Mesothelial cell of epicardium (in vitro differentiated cells): ENCODE results near the gene FBXO30. TPM values are rescaled to one million over a fixed set of nuclear protein-coding genes. Genes with fewer than 3 reads are reported as not detected.

Experiments
- DNase-seq, 2 experiments: peaks; one replicate each; pipeline ENCODE4 v3.0.0; 2021; ENCODE audit warnings: low spot score in 2 of 2; ENCODE audit not compliant: unreplicated experiment in 2 of 2
- H3K27ac Mint-ChIP-seq: 2 replicates; pipeline ENCODE4 v1.8.0; 2021; ENCODE audit warnings: mixed read lengths
- H3K27me3 Mint-ChIP-seq: 2 replicates; pipeline ENCODE4 v1.8.0; 2021; ENCODE audit warnings: low read depth, mixed read lengths
- H3K36me3 Mint-ChIP-seq: 2 replicates; pipeline ENCODE4 v1.8.0; 2021; ENCODE audit warnings: mixed read lengths
- H3K4me1 Mint-ChIP-seq: 2 replicates; pipeline ENCODE4 v1.8.0; 2021; ENCODE audit warnings: mixed read lengths
- H3K4me3 Mint-ChIP-seq: 2 replicates; pipeline ENCODE4 v1.8.0; 2021; ENCODE audit warnings: mild to moderate bottlenecking, moderate library complexity, mixed read lengths
- H3K9me3 Mint-ChIP-seq: 2 replicates; pipeline ENCODE4 v1.8.0; 2021; ENCODE audit warnings: mixed read lengths
- total RNA-seq: library from RNA; stranded (reverse); gene quantifications from 3 replicates; pipeline ENCODE4 v1.2.1, GENCODE V29; 2021
- TF ChIP-seq, protein P1 (sequence below): fragments of 200-600 bp; sonication (generic); IDR thresholded peaks from one replicate; pipeline ENCODE4 v1.5.0; 2021; ENCODE audit warnings: antibody characterized with exemption; ENCODE audit not compliant: unreplicated experiment

Gene FBXO30
- total RNA-seq, 1 donor from 2014 or later = 9.2 TPM

DNA sequence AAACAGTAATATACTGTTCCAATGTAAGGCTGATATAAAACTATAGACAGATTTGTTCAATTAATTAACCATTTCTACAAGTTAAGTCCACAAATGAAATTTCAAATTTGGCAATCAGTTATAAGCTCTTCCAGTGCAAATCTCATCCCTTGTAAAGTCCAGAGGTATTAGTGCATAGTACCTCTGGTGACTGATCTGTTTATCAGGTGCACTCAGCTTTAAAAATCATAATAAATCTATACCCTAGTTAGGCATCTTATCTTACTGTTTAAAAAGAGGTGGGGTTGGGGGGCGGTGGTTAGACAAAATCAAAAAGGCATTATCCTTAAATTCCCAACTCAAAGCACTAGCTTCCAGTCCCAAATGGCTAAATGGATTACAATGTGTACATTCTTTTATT is 2.9 kb downstream of the FBXO30 start:
- Mint-ChIP-seq H3K27ac (no peak overlapping the region), H3K4me1 (peaks cover 45% of the 10 kb centered on the region), H3K36me3 (no peaks in the 10 kb centered on the region), H3K27me3 (no peaks in the 10 kb centered on the region), H3K4me3 (no peak overlapping the region), H3K9me3 (peaks cover 4% of the 10 kb centered on the region)
- TF ChIP-seq, protein P1, sequence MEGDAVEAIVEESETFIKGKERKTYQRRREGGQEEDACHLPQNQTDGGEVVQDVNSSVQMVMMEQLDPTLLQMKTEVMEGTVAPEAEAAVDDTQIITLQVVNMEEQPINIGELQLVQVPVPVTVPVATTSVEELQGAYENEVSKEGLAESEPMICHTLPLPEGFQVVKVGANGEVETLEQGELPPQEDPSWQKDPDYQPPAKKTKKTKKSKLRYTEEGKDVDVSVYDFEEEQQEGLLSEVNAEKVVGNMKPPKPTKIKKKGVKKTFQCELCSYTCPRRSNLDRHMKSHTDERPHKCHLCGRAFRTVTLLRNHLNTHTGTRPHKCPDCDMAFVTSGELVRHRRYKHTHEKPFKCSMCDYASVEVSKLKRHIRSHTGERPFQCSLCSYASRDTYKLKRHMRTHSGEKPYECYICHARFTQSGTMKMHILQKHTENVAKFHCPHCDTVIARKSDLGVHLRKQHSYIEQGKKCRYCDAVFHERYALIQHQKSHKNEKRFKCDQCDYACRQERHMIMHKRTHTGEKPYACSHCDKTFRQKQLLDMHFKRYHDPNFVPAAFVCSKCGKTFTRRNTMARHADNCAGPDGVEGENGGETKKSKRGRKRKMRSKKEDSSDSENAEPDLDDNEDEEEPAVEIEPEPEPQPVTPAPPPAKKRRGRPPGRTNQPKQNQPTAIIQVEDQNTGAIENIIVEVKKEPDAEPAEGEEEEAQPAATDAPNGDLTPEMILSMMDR = no peak
- DNase-seq = no peak

DNA sequence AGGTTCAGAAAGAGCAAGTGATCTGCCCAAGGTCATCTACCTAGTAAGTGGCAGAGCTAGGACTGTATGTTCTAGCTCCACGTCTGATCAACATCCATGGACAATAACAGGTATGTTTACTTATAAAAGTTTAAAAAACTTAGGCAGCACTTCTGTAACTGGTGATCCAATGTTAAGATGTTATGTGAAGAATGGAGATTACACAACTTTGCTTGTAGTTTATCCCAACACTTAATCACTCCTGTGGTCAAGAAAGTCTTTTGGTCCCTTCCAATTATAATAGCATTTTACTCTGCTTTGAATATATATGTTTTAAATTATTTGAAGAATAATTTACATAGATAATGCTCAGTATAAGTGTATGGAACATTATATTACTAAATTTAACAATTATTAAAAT is 4.8 kb downstream of the FBXO30 start:
- Mint-ChIP-seq H3K4me3 (no peak overlapping the region), H3K4me1 (peaks cover 33% of the 10 kb centered on the region), H3K27me3 (no peaks in the 10 kb centered on the region), H3K27ac (no peak overlapping the region), H3K9me3 (peaks cover 17% of the 10 kb centered on the region), H3K36me3 (peaks cover 15% of the 10 kb centered on the region)
- TF ChIP-seq, protein P1 = no peak
- DNase-seq = no peak

DNA sequence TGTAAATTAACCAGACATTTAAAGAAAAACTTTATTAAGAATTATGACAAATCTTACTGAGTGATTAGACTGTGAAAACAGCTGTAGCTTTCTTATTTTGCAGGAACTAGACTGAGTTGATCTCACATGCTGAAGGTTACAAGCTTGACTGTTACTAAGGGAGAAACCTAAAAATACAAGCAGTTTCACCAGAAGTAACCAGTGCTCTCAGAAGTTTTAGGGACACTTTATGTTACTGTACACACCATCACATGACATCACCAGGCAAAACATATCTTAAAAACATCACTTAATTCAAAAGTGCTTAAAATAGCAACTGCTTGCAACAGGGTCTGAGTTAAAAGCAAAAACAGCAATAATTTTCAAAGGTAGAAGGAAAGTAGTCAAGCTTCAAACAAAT is 5.4 kb downstream of the FBXO30 start:
- TF ChIP-seq, protein P1 = no peak
- no peak overlapping the region for H3K4me3 Mint-ChIP-seq
- H3K27me3 Mint-ChIP-seq = no peaks in the 10 kb centered on the region
- peaks cover 21% of the 10 kb centered on the region for H3K36me3 Mint-ChIP-seq
- no peak overlapping the region for H3K27ac Mint-ChIP-seq
- no peak for DNase-seq
- peaks cover 17% of the 10 kb centered on the region for H3K9me3 Mint-ChIP-seq
- peaks cover 33% of the 10 kb centered on the region for H3K4me1 Mint-ChIP-seq

DNA sequence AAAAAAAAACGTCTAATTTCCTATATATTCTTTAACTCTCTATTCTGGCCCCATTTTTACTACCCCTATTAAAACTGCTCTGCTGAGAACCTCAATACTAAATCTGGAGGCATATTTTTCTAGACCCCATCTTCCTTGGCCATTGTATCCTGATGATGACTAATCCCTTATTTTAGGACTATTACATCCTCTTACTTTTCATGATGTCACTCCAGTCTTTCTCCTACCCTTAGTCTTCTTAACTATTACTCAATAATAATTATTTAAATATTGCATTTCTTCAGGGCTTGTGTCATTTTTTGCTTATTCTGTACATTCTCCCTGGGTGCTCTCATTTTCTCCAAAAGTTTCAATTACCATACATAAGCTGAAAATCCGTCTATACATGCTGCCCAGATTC is 6.4 kb downstream of the FBXO30 start:
- peaks cover 26% of the 10 kb centered on the region for H3K36me3 Mint-ChIP-seq
- no peaks in the 10 kb centered on the region for H3K27me3 Mint-ChIP-seq
- H3K27ac Mint-ChIP-seq = no peak overlapping the region
- H3K9me3 Mint-ChIP-seq = peaks cover 17% of the 10 kb centered on the region
- no peak overlapping the region for H3K4me3 Mint-ChIP-seq
- TF ChIP-seq, protein P1 = no peak
- no peak for DNase-seq
- peaks cover 30% of the 10 kb centered on the region for H3K4me1 Mint-ChIP-seq

DNA sequence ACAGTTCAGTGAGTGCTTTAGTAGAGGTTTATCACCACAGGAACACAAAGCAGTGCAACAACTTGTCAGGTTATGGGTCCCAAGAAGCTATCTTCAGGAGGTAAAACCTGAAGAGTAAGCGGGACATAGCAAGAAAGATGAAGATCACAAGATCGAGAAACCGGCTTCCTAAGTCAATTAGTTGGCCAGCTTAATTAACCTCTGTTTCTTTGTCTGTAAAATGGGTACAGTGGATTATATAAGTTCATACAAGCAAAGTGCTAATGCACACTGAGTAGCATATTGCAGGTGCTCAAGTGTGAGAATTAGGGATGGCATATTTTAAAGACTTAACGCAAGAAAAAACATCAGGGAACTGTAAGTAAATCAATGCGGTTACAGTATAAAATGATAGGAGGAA is 12.5 kb downstream of the FBXO30 start:
- no peak overlapping the region for H3K27ac Mint-ChIP-seq

More for the DNA sequence above, 12.5 kb downstream of the FBXO30 start:
- TF ChIP-seq, protein P1 = no peak
- Mint-ChIP-seq H3K4me3 (no peak overlapping the region), H3K4me1 (peaks cover 4% of the 10 kb centered on the region), H3K36me3 (peaks cover 44% of the 10 kb centered on the region), H3K9me3 (peaks cover 13% of the 10 kb centered on the region), H3K27me3 (no peaks in the 10 kb centered on the region)
- DNase-seq = no peak
